ENCODE results near the gene SERPINB8. TPM values are rescaled to one million over a fixed set of nuclear protein-coding genes. Genes with fewer than 3 reads are reported as not detected.

Gene SERPINB8
- total and polyA plus RNA-seq, 4 donors, result 11.5 to 34.8 (median 14.9) TPM

Other genes with a start within 250 kb of the SERPINB8 start
- gene SERPINB7, start 194.7 kb upstream of the SERPINB8 start, total RNA-seq, result not detected
- gene SERPINB7, start 194.7 kb upstream of the SERPINB8 start, polyA plus RNA-seq, result not detected
- 1 to 10 TPM in 1 of 2 donors, under 1 TPM in 1; 0.27 to 2.0 TPM for gene SERPINB2, start 82.4 kb upstream of the SERPINB8 start, total RNA-seq
- gene SERPINB2, start 82.4 kb upstream of the SERPINB8 start, polyA plus RNA-seq, result under 1 TPM; 0.25 to 0.97 TPM
- gene SERPINB10, start 62.1 kb upstream of the SERPINB8 start, total RNA-seq, result not detected
- not detected for gene SERPINB10, start 62.1 kb upstream of the SERPINB8 start, polyA plus RNA-seq
- gene HMSD, start 20.8 kb upstream of the SERPINB8 start, total RNA-seq, result under 1 TPM; 0.16 to 0.60 TPM
- under 1 TPM in 1 of 2 donors, not detected in 1; 0.25 TPM for gene HMSD, start 20.8 kb upstream of the SERPINB8 start, polyA plus RNA-seq
- gene LINC00305, start 179.0 kb downstream of the SERPINB8 start, total RNA-seq, result not detected
- not detected for gene LINC00305, start 179.0 kb downstream of the SERPINB8 start, polyA plus RNA-seq